Adipose tissue (tissue), 3 donors: ENCODE results near the gene GHITM. TPM values are rescaled to one million over a fixed set of nuclear protein-coding genes. Genes with fewer than 3 reads are reported as not detected.
"Not testable (repeated sequence)": the region's sequence is repeated elsewhere in the genome, so short reads cannot be mapped to it uniquely, and the experiment has no call there.

Source experiments
- H3K27ac ChIP-seq: one replicate; pipeline ENCODE4 v1.5.1; 2013; ENCODE audit warnings: low read depth, low read length
- WGBS, 3 donors: extraction: QIAGEN DNeasy Blood & Tissue Kit; methylation state at CpG; one replicate each; pipeline ENCODE4 v1.1.7; 2013; 5-methylcytosine and 5-hydroxymethylcytosine counted together
- polyA plus RNA-seq, 3 donors: library from polyadenylated mRNA; stranded (reverse); fragments of 200-250 nt; gene quantifications; one replicate each; pipeline ENCODE4 v1.2.3, GENCODE V29; 2013
- donor health status: healthy with polysubstance abuse.
- donor health status: Bipolar disorder and iron deficiency.
- donor health status: healthy.

Gene GHITM
- polyA plus RNA-seq: 100 to 1,000 TPM in 2 of 3 donors, 10 to 100 TPM in 1; 80.2 to 190 (median 163) TPM

GRCh38 chr10:84139126-84140035 is at the start of gene GHITM:
Gene GHITM (plus strand): TSS chr10:84139509. CDS start chr10:84141501, 1,992 bp downstream.
- 0% methylated on average over 58 to 61 of the region's 61 CpGs for WGBS, 3 donors
- H3K27ac ChIP-seq: peak within 1 kb of the TSS; percentile 79

GRCh38 chr10:84095811-84096497 is 43.4 kb upstream of the GHITM start:
- 19 to 30% (median 22%) methylated on average over 4 of the region's 4 CpGs for WGBS, 3 donors
- H3K27ac ChIP-seq: no peak overlapping the region

GRCh38 chr10:84097787-84098353 is 41.4 kb upstream of the GHITM start:
- no peak overlapping the region for H3K27ac ChIP-seq
- WGBS, 3 donors: 28 to 43% (median 35%) methylated on average over 4 of the region's 4 CpGs

GRCh38 chr10:84098667-84099066 is 40.6 kb upstream of the GHITM start:
- no peak overlapping the region for H3K27ac ChIP-seq
- WGBS, 3 donors: 35 to 68% (median 61%) methylated on average over 2 of the region's 2 CpGs

- 70 to 87% (median 85%) methylated on average over 2 of the region's 2 CpGs for WGBS, 3 donors
- H3K27ac ChIP-seq: no peak overlapping the region
Measured at GRCh38 chr10:84101042-84101441, 38.3 kb upstream of the GHITM start.

GRCh38 chr10:84108797-84109196 is 30.5 kb upstream of the GHITM start:
- 84 to 92% (median 91%) methylated on average over 18 of the region's 18 CpGs for WGBS, 3 donors
- H3K27ac ChIP-seq: no peak overlapping the region

- WGBS, 3 donors: 67 to 84% (median 70%) methylated on average over 9 of the region's 9 CpGs
- H3K27ac ChIP-seq: not testable (repeated sequence)
Measured at GRCh38 chr10:84109772-84110171, 29.5 kb upstream of the GHITM start.

GRCh38 chr10:84113468-84113867 is 25.8 kb upstream of the GHITM start:
- not testable (repeated sequence) for H3K27ac ChIP-seq
- 35 to 79% (median 68%) methylated on average over 1 of the region's 1 CpG for WGBS, 3 donors

- WGBS, 3 donors: 34 to 48% (median 48%) methylated on average over 13 of the region's 13 CpGs
- no peak overlapping the region for H3K27ac ChIP-seq
Measured at GRCh38 chr10:84114088-84114667, 25.1 kb upstream of the GHITM start.

GRCh38 chr10:84117204-84117603 is 22.1 kb upstream of the GHITM start:
- 85 to 94% (median 87%) methylated on average over 2 of the region's 2 CpGs for WGBS, 3 donors
- H3K27ac ChIP-seq: not testable (repeated sequence)

- 33 to 71% (median 54%) methylated on average over 2 of the region's 2 CpGs for WGBS, 3 donors
- H3K27ac ChIP-seq: no peak overlapping the region
Measured at GRCh38 chr10:84117686-84118394, 21.5 kb upstream of the GHITM start.

- 70 to 77% (median 74%) methylated on average over 12 of the region's 12 CpGs for WGBS, 3 donors
- H3K27ac ChIP-seq: no peak overlapping the region
Measured at GRCh38 chr10:84118395-84119006, 20.8 kb upstream of the GHITM start.

- H3K27ac ChIP-seq: no peak overlapping the region
- 81 to 96% (median 93%) methylated on average over 1 of the region's 1 CpG for WGBS, 3 donors
Measured at GRCh38 chr10:84123362-84123761, 15.9 kb upstream of the GHITM start.

GRCh38 chr10:84125910-84126784 is 13.2 kb upstream of the GHITM start:
- not testable (repeated sequence) for H3K27ac ChIP-seq
- WGBS, 3 donors: 78 to 79% (median 79%) methylated on average over 10 of the region's 10 CpGs

- H3K27ac ChIP-seq: no peak overlapping the region
- WGBS, 3 donors: 79 to 94% (median 83%) methylated on average over 1 of the region's 1 CpG
Measured at GRCh38 chr10:84126785-84127167, 12.5 kb upstream of the GHITM start.

- 30 to 75% (median 73%) methylated on average over 2 of the region's 2 CpGs for WGBS, 3 donors
- no peak overlapping the region for H3K27ac ChIP-seq
Measured at GRCh38 chr10:84135836-84136235, 3.5 kb upstream of the GHITM start.

- H3K27ac ChIP-seq: no peak overlapping the region
- WGBS, 3 donors: 79 to 91% (median 89%) methylated on average over 2 of the region's 2 CpGs
Measured at GRCh38 chr10:84137811-84138210, 1.5 kb upstream of the GHITM start.
